Epithelial cell of esophagus (primary cell): Measurements from ENCODE around the gene TAMALIN.

Experiments
- DNase-seq: peaks from one replicate; pipeline ENCODE4 v3.0.0; 2010; ENCODE audit warnings: low read depth
- H3K4me3 ChIP-seq: 2 replicates; pipeline ENCODE4 v1.5.1; 2011; ENCODE audit warnings: mild to moderate bottlenecking, low read length, control low read depth
- TF ChIP-seq, protein P1 (sequence below): IDR thresholded peaks from 2 replicates; pipeline ENCODE4 v1.5.1; 2011; ENCODE audit warnings: low read depth, mild to moderate bottlenecking, low read length, control low read depth, inconsistent platforms; ENCODE audit not compliant: insufficient read depth; ENCODE audit errors: missing control alignments

Gene TAMALIN

GRCh38 chr12:52005903-52006703 is 643 bp upstream of the TAMALIN start:
- no peak overlapping the region for H3K4me3 ChIP-seq
- no peak for DNase-seq
- TF ChIP-seq, protein P1, sequence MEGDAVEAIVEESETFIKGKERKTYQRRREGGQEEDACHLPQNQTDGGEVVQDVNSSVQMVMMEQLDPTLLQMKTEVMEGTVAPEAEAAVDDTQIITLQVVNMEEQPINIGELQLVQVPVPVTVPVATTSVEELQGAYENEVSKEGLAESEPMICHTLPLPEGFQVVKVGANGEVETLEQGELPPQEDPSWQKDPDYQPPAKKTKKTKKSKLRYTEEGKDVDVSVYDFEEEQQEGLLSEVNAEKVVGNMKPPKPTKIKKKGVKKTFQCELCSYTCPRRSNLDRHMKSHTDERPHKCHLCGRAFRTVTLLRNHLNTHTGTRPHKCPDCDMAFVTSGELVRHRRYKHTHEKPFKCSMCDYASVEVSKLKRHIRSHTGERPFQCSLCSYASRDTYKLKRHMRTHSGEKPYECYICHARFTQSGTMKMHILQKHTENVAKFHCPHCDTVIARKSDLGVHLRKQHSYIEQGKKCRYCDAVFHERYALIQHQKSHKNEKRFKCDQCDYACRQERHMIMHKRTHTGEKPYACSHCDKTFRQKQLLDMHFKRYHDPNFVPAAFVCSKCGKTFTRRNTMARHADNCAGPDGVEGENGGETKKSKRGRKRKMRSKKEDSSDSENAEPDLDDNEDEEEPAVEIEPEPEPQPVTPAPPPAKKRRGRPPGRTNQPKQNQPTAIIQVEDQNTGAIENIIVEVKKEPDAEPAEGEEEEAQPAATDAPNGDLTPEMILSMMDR, result no peak

DNA sequence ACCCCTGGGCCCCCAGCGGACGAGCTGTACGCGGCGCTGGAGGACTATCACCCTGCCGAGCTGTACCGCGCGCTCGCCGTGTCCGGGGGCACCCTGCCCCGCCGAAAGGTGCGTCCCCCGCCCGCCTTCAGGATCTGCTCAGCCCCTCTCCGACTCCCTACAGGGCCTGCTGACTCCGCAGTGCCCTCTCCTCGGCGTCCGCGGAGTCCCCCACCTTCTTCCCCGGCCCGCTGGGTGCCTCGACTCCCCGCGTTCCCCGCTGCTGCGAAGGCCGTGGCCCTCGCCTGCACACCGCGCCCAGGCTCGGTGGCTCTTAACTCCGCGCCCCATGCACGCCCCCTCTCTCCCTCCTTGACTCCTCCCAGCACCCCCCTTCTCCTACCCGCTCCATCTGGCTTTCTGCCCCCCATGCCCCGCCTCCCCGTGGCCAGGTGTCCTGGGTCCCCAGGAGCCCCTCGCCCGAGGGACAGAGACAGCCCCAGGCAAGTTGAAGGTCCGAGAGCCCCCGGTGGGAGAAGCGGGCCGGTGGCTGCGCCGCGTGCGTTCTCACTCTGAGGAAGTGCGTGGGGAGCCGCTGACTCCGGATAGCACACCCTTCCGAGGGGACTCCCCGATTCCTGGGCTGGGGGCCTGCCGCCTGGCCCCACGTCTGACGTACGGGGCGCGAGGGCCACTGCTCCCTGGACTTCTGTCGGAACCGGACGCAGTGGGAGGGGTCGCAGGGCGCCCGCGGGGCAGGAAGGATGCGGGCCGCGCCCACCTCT is 594 bp downstream of the TAMALIN start:
- DNase-seq, result no peak
- no peak overlapping the region for H3K4me3 ChIP-seq
- TF ChIP-seq, protein P1, result no peak

GRCh38 chr12:52007982-52008510 is 1.3 kb downstream of the TAMALIN start:
- TF ChIP-seq, protein P1, result no peak
- H3K4me3 ChIP-seq, result no peak overlapping the region
- no peak for DNase-seq

DNA sequence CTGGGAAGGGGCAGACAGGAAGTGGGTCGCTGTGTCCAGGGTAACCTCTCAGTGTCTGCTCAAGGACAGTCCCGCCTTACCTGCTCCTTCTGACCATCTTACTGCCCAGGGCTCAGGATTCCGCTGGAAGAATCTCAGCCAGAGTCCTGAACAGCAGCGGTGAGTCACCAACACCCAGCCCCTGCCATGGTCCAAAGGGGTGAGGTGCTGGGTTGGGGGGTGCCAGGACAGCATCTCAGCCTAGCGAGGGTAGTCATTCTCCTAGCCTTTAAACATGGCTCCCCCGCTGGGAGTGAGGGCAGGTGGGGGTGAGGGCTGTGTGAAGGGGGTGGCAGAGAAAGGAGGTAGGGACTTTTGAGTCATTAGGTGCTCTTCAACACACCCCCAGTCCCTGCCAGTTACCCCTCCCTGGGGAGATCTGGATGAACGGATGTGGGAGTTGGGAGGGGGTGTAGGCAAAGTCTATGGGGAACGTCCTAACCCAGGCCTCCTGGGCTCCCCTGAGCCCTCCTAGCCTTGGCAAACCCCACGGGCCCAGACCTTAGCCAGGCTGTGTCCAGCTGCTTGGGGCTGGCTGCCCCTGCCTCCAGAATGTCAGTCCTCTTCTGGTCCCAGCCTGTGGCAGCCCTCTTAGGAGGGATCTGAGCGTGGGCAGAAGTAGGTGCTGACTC is 2.5 kb downstream of the TAMALIN start:
- TF ChIP-seq, protein P1, result no peak
- H3K4me3 ChIP-seq, result no peak overlapping the region
- DNase-seq, result no peak

- no peak for DNase-seq
- no peak overlapping the region for H3K4me3 ChIP-seq
- TF ChIP-seq, protein P1, result no peak
Measured at GRCh38 chr12:52010152-52010622, 3.4 kb downstream of the TAMALIN start.

DNA sequence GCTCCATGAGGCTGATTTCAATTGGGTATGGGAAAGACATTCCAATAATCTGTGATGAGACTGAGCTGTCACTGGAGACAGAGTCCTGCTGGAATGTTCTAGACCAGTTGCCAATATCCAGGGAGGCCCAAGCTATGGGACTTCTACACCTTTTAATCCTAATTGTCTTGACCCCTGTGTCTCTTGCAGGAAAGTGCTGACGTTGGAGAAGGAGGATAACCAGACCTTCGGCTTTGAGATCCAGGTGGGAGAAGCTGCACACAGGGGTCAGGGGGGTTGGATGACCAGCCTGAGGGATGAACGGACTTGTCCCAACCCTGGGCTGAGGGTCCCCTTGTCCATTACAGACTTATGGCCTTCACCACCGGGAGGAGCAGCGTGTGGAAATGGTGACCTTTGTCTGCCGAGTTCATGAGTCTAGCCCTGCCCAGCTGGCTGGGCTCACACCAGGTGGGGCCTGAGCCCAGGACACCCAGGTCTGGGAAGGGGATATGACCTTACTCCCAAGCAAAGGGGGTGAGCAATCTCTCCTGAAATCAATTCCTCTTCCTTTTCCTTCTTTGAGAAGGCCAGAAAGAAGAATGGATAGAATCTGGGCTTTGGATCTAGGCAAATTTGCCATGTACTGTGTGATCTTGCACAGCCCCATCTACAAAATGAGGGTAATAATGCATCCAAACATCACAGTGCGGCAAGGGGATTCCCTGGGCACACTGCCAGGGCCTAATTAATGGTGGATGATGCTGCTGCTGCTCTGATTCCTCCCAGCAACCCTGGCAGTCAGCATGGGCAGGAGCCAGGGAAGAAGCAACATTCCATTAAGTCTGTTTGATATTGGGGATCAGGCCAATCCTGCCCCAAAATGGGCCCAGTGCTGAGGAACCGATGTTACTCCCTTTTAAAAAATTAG is 4.2 kb downstream of the TAMALIN start:
- no peak overlapping the region for H3K4me3 ChIP-seq
- TF ChIP-seq, protein P1, result no peak
- DNase-seq, result no peak
